ENCODE data around the gene BCKDHB.
"Not testable (repeated sequence)": the region's sequence is repeated elsewhere in the genome, so short reads cannot be mapped to it uniquely, and the experiment has no call there.

Gene BCKDHB

GRCh38 chr6:80205404-80205803 lies 98.9 kb downstream of the BCKDHB start:
- ATAC-seq (ENCODE audit: low read depth): no peak

DNA sequence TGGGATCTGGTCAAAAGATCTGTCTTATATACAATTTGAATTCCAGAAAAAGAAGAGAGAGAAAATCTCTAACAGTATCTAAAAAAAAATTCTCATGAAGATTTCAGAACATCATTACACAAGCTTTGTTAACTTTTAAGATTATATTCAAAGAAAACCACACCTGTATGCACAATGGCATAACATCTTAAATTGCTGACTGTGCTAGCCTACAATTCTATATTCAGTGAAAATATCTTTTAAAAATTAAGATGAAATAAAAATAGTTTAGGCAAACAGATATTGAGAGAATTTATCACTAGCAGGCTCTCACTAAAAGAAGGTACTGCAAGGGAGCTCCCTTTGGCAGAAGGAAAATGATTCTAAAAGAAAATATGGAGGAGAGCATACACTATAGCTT lies 100.3 kb downstream of the BCKDHB start:
- no peak for ATAC-seq (ENCODE audit: low read depth)

More at GRCh38 chr6:80205404-80205803, 98.9 kb downstream of the BCKDHB start:
- no peak overlapping the region for H3K4me3 ChIP-seq (ENCODE audit: severe bottlenecking)
- H3K4me1 ChIP-seq (ENCODE audit: insufficient read depth, poor library complexity, severe bottlenecking): no peaks in the 10 kb centered on the region
- no peaks in the 10 kb centered on the region for H3K9me3 ChIP-seq (ENCODE audit: severe bottlenecking)
- H3K27me3 ChIP-seq (ENCODE audit: insufficient read depth, poor library complexity, severe bottlenecking): no peaks in the 10 kb centered on the region
- DNase-seq (ENCODE audit: low spot score): no peak
- H3K36me3 ChIP-seq (ENCODE audit: low read depth): no peaks in the 10 kb centered on the region; the same call in none of the 2 replicates
- H3K27ac ChIP-seq (ENCODE audit: poor library complexity, severe bottlenecking): no peak overlapping the region
- TF ChIP-seq, protein P1, sequence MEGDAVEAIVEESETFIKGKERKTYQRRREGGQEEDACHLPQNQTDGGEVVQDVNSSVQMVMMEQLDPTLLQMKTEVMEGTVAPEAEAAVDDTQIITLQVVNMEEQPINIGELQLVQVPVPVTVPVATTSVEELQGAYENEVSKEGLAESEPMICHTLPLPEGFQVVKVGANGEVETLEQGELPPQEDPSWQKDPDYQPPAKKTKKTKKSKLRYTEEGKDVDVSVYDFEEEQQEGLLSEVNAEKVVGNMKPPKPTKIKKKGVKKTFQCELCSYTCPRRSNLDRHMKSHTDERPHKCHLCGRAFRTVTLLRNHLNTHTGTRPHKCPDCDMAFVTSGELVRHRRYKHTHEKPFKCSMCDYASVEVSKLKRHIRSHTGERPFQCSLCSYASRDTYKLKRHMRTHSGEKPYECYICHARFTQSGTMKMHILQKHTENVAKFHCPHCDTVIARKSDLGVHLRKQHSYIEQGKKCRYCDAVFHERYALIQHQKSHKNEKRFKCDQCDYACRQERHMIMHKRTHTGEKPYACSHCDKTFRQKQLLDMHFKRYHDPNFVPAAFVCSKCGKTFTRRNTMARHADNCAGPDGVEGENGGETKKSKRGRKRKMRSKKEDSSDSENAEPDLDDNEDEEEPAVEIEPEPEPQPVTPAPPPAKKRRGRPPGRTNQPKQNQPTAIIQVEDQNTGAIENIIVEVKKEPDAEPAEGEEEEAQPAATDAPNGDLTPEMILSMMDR (IDR thresholded peaks at IDR 0.05; ENCODE audit: poor library complexity, severe bottlenecking): no peak

GRCh38 chr6:80209430-80209829 lies 103.0 kb downstream of the BCKDHB start:
- Histone ChIP-seq H3K36me3 (ENCODE audit: low read depth) (no peaks in the 10 kb centered on the region; the same call in 1 of the 2 replicates), H3K4me1 (ENCODE audit: insufficient read depth, poor library complexity, severe bottlenecking) (no peaks in the 10 kb centered on the region), H3K9me3 (ENCODE audit: severe bottlenecking) (no peaks in the 10 kb centered on the region), H3K27ac (ENCODE audit: poor library complexity, severe bottlenecking) (no peak overlapping the region), H3K4me3 (ENCODE audit: severe bottlenecking) (no peak overlapping the region), H3K27me3 (ENCODE audit: insufficient read depth, poor library complexity, severe bottlenecking) (no peaks in the 10 kb centered on the region)
- ATAC-seq (ENCODE audit: low read depth): no peak
- no peak for DNase-seq (ENCODE audit: low spot score)
- TF ChIP-seq, protein P1 (IDR thresholded peaks at IDR 0.05; ENCODE audit: poor library complexity, severe bottlenecking): no peak

More for the DNA sequence above, 100.3 kb downstream of the BCKDHB start:
- Histone ChIP-seq H3K9me3 (ENCODE audit: severe bottlenecking) (no peaks in the 10 kb centered on the region), H3K36me3 (ENCODE audit: low read depth) (no peaks in the 10 kb centered on the region; the same call in none of the 2 replicates), H3K4me1 (ENCODE audit: insufficient read depth, poor library complexity, severe bottlenecking) (no peaks in the 10 kb centered on the region), H3K27me3 (ENCODE audit: insufficient read depth, poor library complexity, severe bottlenecking) (no peaks in the 10 kb centered on the region), H3K27ac (ENCODE audit: poor library complexity, severe bottlenecking) (no peak overlapping the region), H3K4me3 (ENCODE audit: severe bottlenecking) (no peak overlapping the region)
- TF ChIP-seq, protein P1 (IDR thresholded peaks at IDR 0.05; ENCODE audit: poor library complexity, severe bottlenecking): no peak
- DNase-seq (ENCODE audit: low spot score): no peak

- Histone ChIP-seq H3K9me3 (ENCODE audit: severe bottlenecking) (no peaks in the 10 kb centered on the region), H3K27ac (ENCODE audit: poor library complexity, severe bottlenecking) (no peak overlapping the region), H3K4me1 (ENCODE audit: insufficient read depth, poor library complexity, severe bottlenecking) (no peaks in the 10 kb centered on the region), H3K36me3 (ENCODE audit: low read depth) (no peaks in the 10 kb centered on the region), H3K4me3 (ENCODE audit: severe bottlenecking) (no peak overlapping the region), H3K27me3 (ENCODE audit: insufficient read depth, poor library complexity, severe bottlenecking) (no peaks in the 10 kb centered on the region)
- ATAC-seq (ENCODE audit: low read depth) (no peak), DNase-seq (ENCODE audit: low spot score) (no peak)
- TF ChIP-seq, protein P1 (IDR thresholded peaks at IDR 0.05; ENCODE audit: poor library complexity, severe bottlenecking): no peak
Measured at GRCh38 chr6:80210618-80211017, 104.1 kb downstream of the BCKDHB start.

DNA sequence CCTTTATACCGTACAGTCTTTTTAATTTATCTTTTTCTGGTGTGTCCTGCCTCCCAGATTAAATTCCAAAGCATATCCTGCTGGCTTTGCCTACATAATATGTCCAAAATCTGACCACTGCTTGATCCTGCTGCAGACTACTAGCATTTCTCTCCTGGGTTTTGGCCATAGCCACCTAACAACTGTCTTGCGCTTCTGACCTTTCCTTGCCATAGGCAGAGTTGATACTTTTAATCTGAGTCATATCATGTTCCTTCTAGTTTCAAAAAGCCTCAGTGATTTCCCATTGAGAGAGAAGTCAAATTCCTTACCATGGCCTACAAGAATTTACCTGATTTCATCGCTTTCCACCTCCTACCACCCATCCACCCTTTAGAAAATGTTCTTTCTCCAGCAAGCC lies 104.8 kb downstream of the BCKDHB start:
- Histone ChIP-seq H3K4me1 (ENCODE audit: insufficient read depth, poor library complexity, severe bottlenecking) (no peaks in the 10 kb centered on the region), H3K4me3 (ENCODE audit: severe bottlenecking) (no peak overlapping the region), H3K9me3 (ENCODE audit: severe bottlenecking) (no peaks in the 10 kb centered on the region), H3K36me3 (ENCODE audit: low read depth) (no peaks in the 10 kb centered on the region), H3K27ac (ENCODE audit: poor library complexity, severe bottlenecking) (no peak overlapping the region), H3K27me3 (ENCODE audit: insufficient read depth, poor library complexity, severe bottlenecking) (no peaks in the 10 kb centered on the region)
- ATAC-seq (ENCODE audit: low read depth) (no peak), DNase-seq (ENCODE audit: low spot score) (no peak)
- TF ChIP-seq, protein P1 (IDR thresholded peaks at IDR 0.05; ENCODE audit: poor library complexity, severe bottlenecking): no peak

DNA sequence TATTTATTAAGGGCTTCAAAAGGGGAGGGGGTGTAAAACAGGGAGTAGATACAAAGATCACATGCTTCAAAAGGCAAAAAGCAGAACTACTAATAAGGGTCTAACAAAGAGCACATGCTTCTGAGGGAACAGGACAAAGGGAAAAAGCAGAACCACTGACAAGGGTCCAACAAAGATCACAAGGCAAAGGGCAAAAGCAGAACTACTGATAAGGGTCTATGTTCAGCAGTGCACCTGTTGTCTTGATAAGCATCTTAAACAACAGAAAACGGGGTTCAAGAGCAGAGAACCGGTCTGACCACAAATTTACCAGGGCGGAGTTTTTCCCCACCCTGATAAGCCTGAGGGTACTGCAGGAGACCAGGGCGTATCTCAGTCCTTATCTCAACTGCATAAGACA lies 105.4 kb downstream of the BCKDHB start:
- not testable (repeated sequence) for ATAC-seq (ENCODE audit: low read depth); H3K27me3 ChIP-seq (ENCODE audit: insufficient read depth, poor library complexity, severe bottlenecking); H3K27ac ChIP-seq (ENCODE audit: poor library complexity, severe bottlenecking); H3K36me3 ChIP-seq (ENCODE audit: low read depth); H3K4me3 ChIP-seq (ENCODE audit: severe bottlenecking); DNase-seq (ENCODE audit: low spot score); H3K9me3 ChIP-seq (ENCODE audit: severe bottlenecking); H3K4me1 ChIP-seq (ENCODE audit: insufficient read depth, poor library complexity, severe bottlenecking)
